HepG2 (cell line): Measurements from ENCODE around the gene ST6GALNAC6. TPM values are rescaled to one million over a fixed set of nuclear protein-coding genes. Genes with fewer than 3 reads are reported as not detected.

Experiments
- BRF2 ChIP-seq: sonication (generic); formaldehyde crosslinking; IDR thresholded peaks from 2 replicates; pipeline ENCODE4 v1.8.1; 2022; ENCODE audit warnings: mild to moderate bottlenecking, missing genetic modification reagents
- CERS6 ChIP-seq: sonication (generic); formaldehyde crosslinking; IDR thresholded peaks from 2 replicates; pipeline ENCODE4 v1.5.0; 2020; ENCODE audit warnings: missing genetic modification reagents
- DMTF1 ChIP-seq: sonication (generic); formaldehyde crosslinking; IDR thresholded peaks from 2 replicates; pipeline ENCODE4 v1.4.0; 2020; ENCODE audit warnings: mild to moderate bottlenecking, missing genetic modification reagents
- GTF2F1 ChIP-seq: fragments of 150-350 bp; IDR thresholded peaks from 2 replicates; pipeline ENCODE4 v1.6.1; 2014; ENCODE audit warnings: low read length
- KMT2A ChIP-seq: sonication (generic); formaldehyde crosslinking; IDR thresholded peaks from 2 replicates; pipeline ENCODE4 v1.4.0; 2020; ENCODE audit warnings: missing genetic modification reagents
- MAX ChIP-seq: IDR thresholded peaks from 2 replicates; pipeline ENCODE4 v1.6.1; 2012; ENCODE audit warnings: inconsistent platforms
- NFAT5 ChIP-seq: sonication (generic); formaldehyde crosslinking; IDR thresholded peaks from 2 replicates; pipeline ENCODE4 v1.4.0; 2020; ENCODE audit warnings: missing genetic modification reagents
- ZBTB14 ChIP-seq: sonication (generic); formaldehyde crosslinking; IDR thresholded peaks from 2 replicates; pipeline ENCODE4 v1.4.0; 2020; ENCODE audit warnings: missing genetic modification reagents
- ZC3H13 ChIP-seq: sonication (generic); formaldehyde crosslinking; IDR thresholded peaks from 2 replicates; pipeline ENCODE4 v1.8.1; 2023; ENCODE audit warnings: mild to moderate bottlenecking, missing genetic modification reagents, moderate library complexity
- ZNF235 ChIP-seq: sonication (generic); formaldehyde crosslinking; IDR thresholded peaks from 2 replicates; pipeline ENCODE4 v1.8.1; 2023; ENCODE audit warnings: mild to moderate bottlenecking, missing genetic modification reagents, borderline replicate concordance
- ZNF574 ChIP-seq: sonication (generic); formaldehyde crosslinking; IDR thresholded peaks from 2 replicates; pipeline ENCODE4 v1.4.0; 2020; ENCODE audit warnings: missing genetic modification reagents
- polyA plus RNA-seq, 8 experiments: library from polyadenylated mRNA; depleted of rRNA in 3 of 8; stranded (reverse) in 7 of 8; unstranded in 1 of 8; fragments of >200 nt; fragmentation: Illumina TruSeq in 4 of 8; extraction: Trizol in 4 of 8; gene quantifications; 2 replicates each; pipeline versions ENCODE4 v1.2.1 to v1.2.3, GENCODE V29; 2011 to 2016; ENCODE audit warnings: low read depth in 4 of 8, missing spikeins in 1 of 8, mixed read lengths in 1 of 8; ENCODE audit not compliant: insufficient read depth in 1 of 8
- total RNA-seq, 5 experiments: library from RNA; depleted of rRNA; stranded (reverse); fragments of >200 nt; fragmentation: Illumina TruSeq; extraction: Trizol; gene quantifications; 2 replicates each; pipeline ENCODE4 v1.2.3, GENCODE V29; 2016; ENCODE audit warnings: low read depth in 1 of 5

The ST6GALNAC6 gene
- total and polyA plus RNA-seq, 2 of the 13 experiments (the other 11 are each of a cell fraction or from before 2014, with no cell fraction given), result 18.5 to 65.4 TPM

- TF ChIP-seq ZBTB14 (CRISPR knock-in tag) (no peak), KMT2A (CRISPR knock-in tag) (no peak), MAX (peak; percentile 63), ZNF235 (CRISPR knock-in tag) (no peak), DMTF1 (CRISPR knock-in tag) (no peak), CERS6 (CRISPR knock-in tag) (no peak), ZNF574 (CRISPR knock-in tag) (peak; percentile 30; the same call in 1 of the 2 replicates), BRF2 (CRISPR knock-in tag) (no peak), GTF2F1 (no peak), ZC3H13 (CRISPR knock-in tag) (no peak), NFAT5 (no peak)
These were observed 823 bp downstream of the ST6GALNAC6 start (continued) for GRCh38 chr9:127898433-127899127.
